GM19438 (cell line): ENCODE data around the gene LSM14B.
A peak's percentile ranks its signal among the peaks of the same experiment; 100 is the strongest.

ENCODE experiments used
- ATAC-seq: cut with Tn5 transposase; IDR thresholded peaks from one replicate; pipeline ENCODE4 v1.9.1; 2021; ENCODE audit warnings: low read depth; ENCODE audit not compliant: unreplicated experiment

The LSM14B gene

GRCh38 chr20:62131560-62132320 is 9.5 kb downstream of the LSM14B start:
- ATAC-seq = no peak

GRCh38 chr20:62132421-62132820 is 10.1 kb downstream of the LSM14B start:
- no peak for ATAC-seq

GRCh38 chr20:62133051-62133845 is 11.0 kb downstream of the LSM14B start:
- no peak for ATAC-seq

- no peak for ATAC-seq
These were observed 11.6 kb downstream of the LSM14B start for GRCh38 chr20:62133864-62134263.

DNA sequence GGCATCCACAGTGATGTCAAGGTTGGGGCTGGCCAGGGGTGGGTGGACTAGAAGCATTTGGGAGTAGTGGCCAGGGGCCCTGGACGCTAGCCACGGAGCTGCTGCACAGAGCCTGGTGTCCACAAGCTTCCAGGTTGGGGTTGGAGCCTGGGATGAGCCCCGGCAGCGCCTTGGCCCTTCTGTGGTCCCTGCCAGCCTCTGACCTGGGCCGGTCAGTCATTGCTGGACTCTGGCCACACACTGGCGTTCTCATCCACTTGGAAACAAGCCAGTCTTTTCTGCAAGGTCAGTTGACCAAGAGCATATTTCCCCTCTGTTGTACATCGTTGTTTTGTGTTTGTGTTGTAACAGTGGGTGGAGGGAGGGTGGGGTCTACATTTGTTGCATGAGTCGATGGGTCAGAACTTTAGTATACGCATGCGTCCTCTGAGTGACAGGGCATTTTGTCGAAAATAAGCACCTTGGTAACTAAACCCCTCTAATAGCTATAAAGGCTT is 12.5 kb downstream of the LSM14B start:
- no peak for ATAC-seq

GRCh38 chr20:62135573-62136266 is 13.4 kb downstream of the LSM14B start:
- no peak for ATAC-seq

- no peak for ATAC-seq
These were observed 14.2 kb downstream of the LSM14B start for GRCh38 chr20:62136283-62137091.

GRCh38 chr20:62137092-62137384 is 14.8 kb downstream of the LSM14B start:
- no peak for ATAC-seq

DNA sequence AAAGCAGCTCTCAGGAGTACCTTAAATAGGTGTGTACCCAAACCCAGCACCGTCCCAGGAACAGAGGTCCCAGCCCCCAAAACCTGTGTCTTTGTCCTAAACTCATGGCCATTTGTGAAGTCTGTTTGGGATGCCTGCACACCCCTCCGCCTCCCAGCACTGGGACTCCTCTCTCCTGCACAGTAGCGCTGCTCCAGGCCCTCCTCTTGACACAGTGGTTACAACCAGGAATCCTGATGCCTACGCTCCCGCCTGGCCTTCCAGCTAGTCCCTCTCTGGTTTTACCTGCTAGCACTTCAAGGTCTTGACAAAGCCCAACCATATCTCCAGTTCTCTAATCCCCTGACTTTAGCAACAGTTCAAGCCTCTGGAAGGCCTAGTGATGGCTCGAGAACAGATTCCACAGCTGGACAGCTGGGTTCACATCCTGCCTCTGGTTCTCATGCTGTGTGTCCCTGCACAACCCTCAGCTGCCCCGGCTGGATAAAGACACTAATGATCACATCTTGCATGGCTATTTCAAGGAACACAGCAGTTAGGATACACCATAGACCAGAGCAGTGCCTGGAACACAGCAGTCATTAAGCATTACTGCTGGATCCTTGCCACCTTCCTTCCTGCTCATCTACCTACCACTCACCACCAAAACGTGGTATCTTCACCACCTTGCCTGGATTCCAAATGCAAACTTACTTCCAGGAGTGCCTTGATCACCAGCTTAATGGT is 15.4 kb downstream of the LSM14B start:
- no peak for ATAC-seq

DNA sequence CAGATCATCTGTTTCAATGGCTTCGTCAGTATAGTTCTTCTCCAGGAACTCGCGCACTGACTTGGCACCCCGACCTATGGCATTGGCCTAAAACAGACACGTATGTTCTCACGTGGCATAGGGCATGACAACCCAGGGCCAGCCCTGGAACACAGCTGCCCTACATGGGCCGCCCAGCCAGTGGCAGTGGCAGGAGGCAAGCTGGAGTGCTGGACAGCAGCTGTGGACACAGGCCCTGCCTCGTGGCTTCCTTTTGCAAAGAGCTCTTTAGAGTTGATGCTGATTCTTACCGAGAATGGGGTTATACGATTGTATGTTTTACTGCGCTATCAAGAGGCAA is 15.9 kb downstream of the LSM14B start:
- ATAC-seq = no peak

DNA sequence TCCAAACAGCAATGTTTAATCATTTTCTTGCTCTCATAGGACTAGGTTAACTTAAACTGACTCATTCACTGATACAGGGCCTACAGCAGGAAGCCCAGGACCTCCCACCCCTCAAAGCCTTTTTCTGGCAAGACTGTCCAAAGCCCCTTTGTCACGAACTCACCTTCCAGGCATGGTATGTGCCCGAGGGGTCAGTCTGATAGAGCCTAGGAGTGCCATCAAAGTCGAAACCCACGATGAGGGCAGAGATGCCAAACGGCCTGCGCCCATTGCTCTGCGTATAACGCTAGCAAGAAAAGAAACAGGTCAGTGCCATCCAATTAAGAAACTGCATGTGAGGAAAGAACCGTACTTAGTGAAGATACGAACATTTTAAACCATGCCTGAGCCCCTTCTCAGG is 16.6 kb downstream of the LSM14B start:
- ATAC-seq = no peak

GRCh38 chr20:62139636-62140035 is 17.4 kb downstream of the LSM14B start:
- no peak for ATAC-seq

DNA sequence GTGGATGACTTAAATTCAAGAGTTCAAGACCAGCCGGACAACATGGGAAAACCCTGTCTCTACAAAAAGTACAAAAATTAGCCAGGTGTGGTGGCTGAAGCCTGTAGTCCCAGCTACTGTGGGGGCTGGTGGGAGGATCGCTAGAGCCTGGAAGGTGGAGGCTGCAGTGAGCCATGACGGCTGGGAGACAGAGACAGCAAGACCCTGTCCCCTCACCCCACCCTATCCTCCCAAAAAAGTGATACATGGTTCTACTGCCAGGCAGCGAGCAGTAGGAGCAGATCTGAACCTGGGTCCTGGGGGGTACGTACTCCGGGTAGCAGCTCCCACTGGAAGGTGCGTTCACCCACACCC is 18.7 kb downstream of the LSM14B start:
- no peak for ATAC-seq

DNA sequence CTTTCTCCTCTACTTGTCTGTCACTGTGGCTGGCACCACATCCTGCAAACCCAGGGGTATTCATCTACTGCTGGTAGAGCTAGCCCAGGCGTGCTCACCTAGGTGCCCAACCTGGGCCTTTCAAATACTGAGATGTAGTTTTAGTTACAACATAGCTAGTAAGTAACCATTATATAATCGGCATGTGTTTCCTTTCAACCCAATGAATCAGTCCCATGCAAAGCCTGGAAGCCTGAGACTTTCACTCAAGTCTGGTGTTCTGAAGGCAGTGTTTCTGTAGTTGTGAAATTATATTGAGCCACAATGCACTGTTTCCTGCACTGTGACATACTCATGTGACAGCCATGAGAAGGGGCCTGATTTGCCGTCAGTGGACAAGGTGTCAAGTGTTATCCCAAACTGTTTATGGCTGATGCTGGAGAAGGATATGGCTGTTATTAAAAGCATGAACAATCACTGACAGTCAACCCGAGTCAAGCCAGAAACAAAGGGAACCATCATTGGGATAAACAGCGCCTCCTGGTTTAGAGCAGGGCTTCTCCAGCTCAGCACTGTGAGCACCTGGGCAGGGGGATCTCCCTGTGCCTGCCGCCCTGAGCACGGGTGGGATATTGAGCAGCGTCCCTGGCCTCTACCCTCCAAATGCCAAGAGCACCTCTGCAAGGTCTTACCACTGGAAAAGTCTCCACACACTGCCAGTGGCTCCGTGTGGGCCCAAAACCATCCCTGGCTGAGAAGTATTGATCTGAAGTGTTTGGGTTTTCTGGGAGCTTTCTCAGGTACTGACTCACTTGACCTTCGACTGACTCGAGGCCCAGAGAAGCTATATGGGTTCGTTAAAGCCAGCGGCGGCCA is 19.3 kb downstream of the LSM14B start:
- ATAC-seq = no peak

GRCh38 chr20:62142252-62143080 is 20.2 kb downstream of the LSM14B start:
- peak; percentile 15 for ATAC-seq

DNA sequence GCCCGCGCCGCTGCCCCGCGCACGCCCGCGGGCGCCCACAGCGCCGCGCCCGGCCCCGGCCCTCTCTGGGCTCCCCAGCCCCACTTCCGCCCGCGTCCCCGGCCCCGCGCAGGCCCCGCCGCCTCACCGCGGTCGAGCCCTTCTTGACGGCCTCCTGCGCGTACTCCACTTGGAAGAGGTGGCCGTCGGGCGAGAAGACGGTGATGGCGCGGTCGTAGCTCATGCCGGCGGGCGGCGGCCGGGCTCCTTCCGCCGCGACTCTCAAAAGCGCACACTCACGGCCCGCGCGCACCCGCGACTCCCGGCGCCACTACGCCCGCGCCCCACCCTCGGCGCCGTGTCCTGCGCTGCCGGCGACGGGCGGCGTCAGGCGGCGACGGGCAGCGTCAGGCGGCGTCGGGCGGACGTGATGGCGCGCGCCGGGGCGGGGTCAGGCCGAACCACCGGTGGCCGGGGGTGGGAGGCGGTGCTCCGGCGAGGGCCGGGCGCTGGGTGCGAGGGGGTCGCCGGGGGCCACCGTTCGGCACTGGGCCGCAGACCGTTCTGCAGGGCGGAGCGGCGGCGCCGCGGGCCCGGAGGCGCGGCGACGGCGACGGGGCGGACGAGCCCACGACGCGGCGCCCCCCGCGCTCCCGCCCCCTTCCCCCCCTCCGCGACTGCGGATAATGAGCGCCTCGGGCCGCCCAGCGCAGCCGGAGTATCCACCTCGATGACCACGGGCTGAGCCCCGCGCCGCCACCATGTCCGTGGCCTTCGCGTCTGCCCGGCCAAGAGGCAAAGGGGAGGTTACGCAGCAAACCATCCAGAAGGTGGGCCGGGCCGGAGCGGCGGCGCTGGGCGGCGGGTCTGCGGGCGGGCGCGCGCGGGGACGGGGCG is 21.0 kb downstream of the LSM14B start, which contains the start of the genes PSMA7 and SS18L1:
PSMA7 (minus strand) TSS at position 314 of the 876 bp plus-strand sequence; CDS start at position 223, 91 bp downstream.
SS18L1 (plus strand) TSS at position 689 of the 876 bp plus-strand sequence; CDS start at position 741, 52 bp downstream.
- peak; percentile 69 for ATAC-seq
